GM23248 (cell line): ENCODE results near the gene SYAP1.

Experiments used
- EZH2 ChIP-seq: fragments of 200-600 bp; sonication (generic); IDR thresholded peaks from 2 replicates; pipeline ENCODE4 v1.6.1; 2018; ENCODE audit warnings: antibody characterized with exemption, mild to moderate bottlenecking; ENCODE audit not compliant: insufficient read depth, poor library complexity, severe bottlenecking
- EZH2phosphoT487 ChIP-seq: fragments of 200-600 bp; sonication (generic); IDR thresholded peaks from 2 replicates; pipeline ENCODE4 v1.6.1; 2018; ENCODE audit warnings: antibody characterized with exemption, moderate library complexity, mild to moderate bottlenecking, low read depth; ENCODE audit not compliant: insufficient read depth

DNA sequence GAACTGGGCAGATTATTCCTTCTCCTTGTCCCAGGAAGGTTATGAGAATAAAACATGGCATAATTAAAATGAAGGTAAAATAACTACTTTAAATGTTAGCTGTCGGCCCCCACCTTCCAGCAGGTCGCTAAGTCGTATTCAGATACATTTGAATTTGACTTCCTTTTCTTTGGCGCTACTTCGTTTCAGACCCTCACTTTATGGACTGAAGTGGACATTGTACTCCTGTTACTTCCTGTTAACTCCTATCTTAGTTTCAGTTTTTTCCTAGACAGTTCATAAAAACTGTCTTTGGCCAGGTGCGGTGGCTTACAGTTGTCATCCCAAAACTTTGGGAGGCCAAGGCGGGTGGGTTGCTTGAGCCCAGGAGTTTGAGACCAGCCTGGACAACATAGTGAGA lies 5.7 kb downstream of the SYAP1 start:
- no peak for TF ChIP-seq EZH2
- TF ChIP-seq EZH2phosphoT487: no peak
